KMS-11 (cell line): Measurements from ENCODE around the gene KIF19.

ENCODE experiments used
- H2AFZ ChIP-seq: fragments of 200-600 bp; sonication (generic); 2 replicates; pipeline ENCODE4 v1.6.1; 2016; ENCODE audit warnings: antibody characterized with exemption, mixed run types, low read depth
- H3K27ac ChIP-seq: fragments of 200-600 bp; sonication (generic); 2 replicates; pipeline ENCODE4 v1.6.1; 2016; ENCODE audit warnings: mild to moderate bottlenecking, mixed run types
- H3K27me3 ChIP-seq: fragments of 200-600 bp; sonication (generic); 2 replicates; pipeline ENCODE4 v1.6.1; 2017; ENCODE audit warnings: mild to moderate bottlenecking, low read depth, mixed run types, moderate library complexity; ENCODE audit not compliant: insufficient read depth
- H3K36me3 ChIP-seq: fragments of 200-600 bp; sonication (generic); 2 replicates; pipeline ENCODE4 v1.6.1; 2017; ENCODE audit warnings: mild to moderate bottlenecking, mixed run types; ENCODE audit not compliant: insufficient read depth
- H3K4me1 ChIP-seq: fragments of 200-600 bp; sonication (generic); 2 replicates; pipeline ENCODE4 v1.6.1; 2016; ENCODE audit warnings: mild to moderate bottlenecking, low read depth, mixed run types; ENCODE audit not compliant: poor library complexity, severe bottlenecking
- H3K4me2 ChIP-seq: fragments of 200-600 bp; sonication (generic); 2 replicates; pipeline ENCODE4 v1.7.0; 2016; ENCODE audit warnings: mild to moderate bottlenecking, mixed run types
- H3K4me3 ChIP-seq: fragments of 200-600 bp; sonication (generic); IDR thresholded peaks from 2 replicates; pipeline ENCODE4 v1.6.1; 2017; ENCODE audit warnings: low read depth, low read length, mixed read lengths; ENCODE audit not compliant: insufficient read depth
- H3K79me2 ChIP-seq: fragments of 200-600 bp; sonication (generic); 2 replicates; pipeline ENCODE4 v1.6.1; 2016; ENCODE audit warnings: low read depth, mixed run types; ENCODE audit not compliant: insufficient read depth
- H3K9ac ChIP-seq: fragments of 200-600 bp; sonication (generic); 2 replicates; pipeline ENCODE4 v1.6.1; 2016; ENCODE audit warnings: mild to moderate bottlenecking, mixed run types
- H4K20me1 ChIP-seq: fragments of 200-600 bp; sonication (generic); 2 replicates; pipeline ENCODE4 v1.6.1; 2016; ENCODE audit warnings: mild to moderate bottlenecking, mixed run types; ENCODE audit not compliant: insufficient read depth
- TF ChIP-seq, protein P1 (sequence below): fragments of 200-600 bp; sonication (generic); conservative IDR thresholded peaks from 2 replicates; pipeline ENCODE4 v1.6.1; 2017; ENCODE audit warnings: low read depth, mild to moderate bottlenecking, antibody characterized with exemption, low read length, moderate library complexity, mixed read lengths

The KIF19 gene

DNA sequence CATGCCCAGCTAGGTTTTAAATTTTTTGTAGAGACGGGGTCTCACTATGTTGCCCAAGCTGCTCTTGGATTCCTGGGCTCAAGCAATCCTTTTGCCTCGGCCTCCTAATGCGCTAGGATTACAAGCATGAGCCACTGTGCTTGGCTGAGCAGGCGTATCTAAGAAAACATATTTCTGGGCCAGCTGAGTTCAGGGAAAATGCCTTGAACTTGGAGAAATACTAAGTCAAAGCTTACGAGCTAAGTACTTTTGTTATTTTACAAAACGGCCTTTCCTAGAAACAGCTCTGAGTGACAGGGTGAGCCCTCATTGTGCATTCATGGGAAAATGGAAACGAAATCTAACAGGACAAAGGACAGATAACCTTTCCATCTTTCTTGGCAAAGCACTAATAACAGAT is 27.2 kb upstream of the KIF19 start:
- Histone ChIP-seq H2AFZ (no peak overlapping the region), H3K36me3 (no peaks in the 10 kb centered on the region), H3K4me3 (no peak overlapping the region), H3K4me2 (no peak overlapping the region), H4K20me1 (no peaks in the 10 kb centered on the region), H3K27ac (no peak overlapping the region), H3K4me1 (no peaks in the 10 kb centered on the region), H3K27me3 (peaks cover 34% of the 10 kb centered on the region; the same call in 1 of the 2 replicates), H3K9ac (no peak overlapping the region), H3K79me2 (no peaks in the 10 kb centered on the region)
- TF ChIP-seq, protein P1, sequence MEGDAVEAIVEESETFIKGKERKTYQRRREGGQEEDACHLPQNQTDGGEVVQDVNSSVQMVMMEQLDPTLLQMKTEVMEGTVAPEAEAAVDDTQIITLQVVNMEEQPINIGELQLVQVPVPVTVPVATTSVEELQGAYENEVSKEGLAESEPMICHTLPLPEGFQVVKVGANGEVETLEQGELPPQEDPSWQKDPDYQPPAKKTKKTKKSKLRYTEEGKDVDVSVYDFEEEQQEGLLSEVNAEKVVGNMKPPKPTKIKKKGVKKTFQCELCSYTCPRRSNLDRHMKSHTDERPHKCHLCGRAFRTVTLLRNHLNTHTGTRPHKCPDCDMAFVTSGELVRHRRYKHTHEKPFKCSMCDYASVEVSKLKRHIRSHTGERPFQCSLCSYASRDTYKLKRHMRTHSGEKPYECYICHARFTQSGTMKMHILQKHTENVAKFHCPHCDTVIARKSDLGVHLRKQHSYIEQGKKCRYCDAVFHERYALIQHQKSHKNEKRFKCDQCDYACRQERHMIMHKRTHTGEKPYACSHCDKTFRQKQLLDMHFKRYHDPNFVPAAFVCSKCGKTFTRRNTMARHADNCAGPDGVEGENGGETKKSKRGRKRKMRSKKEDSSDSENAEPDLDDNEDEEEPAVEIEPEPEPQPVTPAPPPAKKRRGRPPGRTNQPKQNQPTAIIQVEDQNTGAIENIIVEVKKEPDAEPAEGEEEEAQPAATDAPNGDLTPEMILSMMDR = no peak

DNA sequence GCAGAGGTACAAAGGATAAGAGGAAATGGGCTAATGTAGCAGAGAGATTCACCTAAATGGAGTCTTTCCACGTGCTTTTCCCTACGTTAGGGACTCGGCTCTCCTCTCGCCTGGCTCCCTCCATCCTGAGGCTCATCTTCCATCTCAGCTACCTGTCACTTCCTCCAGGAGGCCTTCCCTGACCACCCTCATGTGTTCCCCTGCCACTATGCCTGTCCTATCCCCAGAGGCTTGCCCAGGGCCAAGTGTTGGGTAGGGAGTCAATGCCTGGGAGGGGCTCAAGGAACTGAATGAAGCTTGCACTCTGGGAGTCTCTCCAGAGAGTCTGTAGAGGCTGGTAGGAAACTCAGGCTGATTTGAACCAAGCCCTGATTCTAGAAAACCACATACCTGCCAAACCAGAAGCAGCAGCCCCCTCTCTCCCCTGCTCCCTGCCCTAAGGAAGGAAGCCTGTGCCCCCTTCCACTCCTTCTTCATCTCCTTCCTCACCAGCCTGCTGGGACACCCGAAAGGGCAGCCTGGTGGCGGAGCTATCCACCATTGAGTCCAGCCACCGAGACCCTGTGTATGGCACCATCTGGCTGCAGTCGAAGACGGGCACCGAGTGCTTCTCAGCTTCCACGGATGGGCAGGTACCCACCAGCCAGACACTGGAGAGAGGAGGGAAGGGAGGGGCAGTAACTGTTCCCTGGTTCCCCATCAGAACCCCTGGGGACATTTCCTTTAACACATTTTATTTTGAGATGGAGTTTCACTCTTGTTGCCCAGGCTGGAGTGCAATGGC is 26.6 kb upstream of the KIF19 start:
- Histone ChIP-seq H3K9ac (no peak overlapping the region), H4K20me1 (no peaks in the 10 kb centered on the region), H3K4me1 (no peaks in the 10 kb centered on the region), H2AFZ (no peak overlapping the region), H3K27ac (no peak overlapping the region), H3K4me3 (no peak overlapping the region), H3K27me3 (peaks cover 30% of the 10 kb centered on the region; the same call in 1 of the 2 replicates), H3K4me2 (no peak overlapping the region), H3K36me3 (no peaks in the 10 kb centered on the region), H3K79me2 (no peaks in the 10 kb centered on the region)
- TF ChIP-seq, protein P1 = no peak

DNA sequence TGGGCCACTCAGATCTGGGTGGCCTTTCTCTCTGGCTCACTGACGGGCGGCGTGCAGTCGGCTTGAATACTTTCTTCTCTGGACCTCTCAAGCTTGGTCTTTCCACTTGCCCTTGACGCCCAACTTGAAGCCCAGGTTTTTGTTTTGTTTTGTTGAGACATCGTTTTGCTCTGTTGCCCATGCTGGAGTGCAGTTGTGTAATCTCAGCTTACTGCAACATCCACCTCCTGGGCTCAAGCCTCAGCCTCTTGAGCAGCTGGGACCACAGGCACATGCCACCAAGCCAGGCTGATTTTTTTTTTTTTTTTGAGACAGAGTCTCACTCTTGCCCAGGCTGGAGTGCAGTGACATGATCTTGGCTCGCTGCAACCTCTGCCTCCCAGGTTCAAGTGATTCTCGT is 22.7 kb upstream of the KIF19 start:
- Histone ChIP-seq H4K20me1 (no peaks in the 10 kb centered on the region), H3K27me3 (peaks cover 39% of the 10 kb centered on the region), H2AFZ (no peak overlapping the region), H3K4me3 (no peak overlapping the region), H3K79me2 (no peaks in the 10 kb centered on the region), H3K36me3 (no peaks in the 10 kb centered on the region), H3K4me1 (no peaks in the 10 kb centered on the region), H3K9ac (no peak overlapping the region), H3K27ac (no peak overlapping the region), H3K4me2 (no peak overlapping the region)
- TF ChIP-seq, protein P1 = no peak

DNA sequence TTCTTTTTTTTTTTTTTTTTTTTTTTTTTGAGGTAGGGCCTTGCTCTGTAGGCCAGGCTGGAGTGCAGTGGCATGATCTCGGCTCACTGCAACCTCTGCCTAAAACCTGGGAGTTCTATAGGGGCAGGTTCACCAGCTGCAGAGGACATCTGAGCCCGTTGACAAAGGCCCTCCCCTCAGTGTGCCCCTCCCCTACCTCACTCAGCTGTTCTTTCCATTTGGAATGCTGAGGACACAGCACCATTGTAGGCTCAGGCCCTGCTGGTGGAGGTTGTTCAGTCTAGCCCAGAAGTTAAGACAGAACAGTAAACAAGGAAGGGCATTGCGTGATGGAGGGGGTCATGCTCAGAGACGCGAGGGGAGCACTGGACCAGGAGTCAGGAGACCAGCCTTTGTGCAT is 21.8 kb upstream of the KIF19 start:
- H3K4me2 ChIP-seq = no peak overlapping the region
- no peak overlapping the region for H2AFZ ChIP-seq
- H4K20me1 ChIP-seq = no peaks in the 10 kb centered on the region
- H3K4me1 ChIP-seq = no peaks in the 10 kb centered on the region
- no peak overlapping the region for H3K27ac ChIP-seq
- H3K79me2 ChIP-seq = no peaks in the 10 kb centered on the region
- H3K27me3 ChIP-seq = peaks cover 37% of the 10 kb centered on the region
- H3K9ac ChIP-seq = no peak overlapping the region
- TF ChIP-seq, protein P1 = no peak
- H3K4me3 ChIP-seq = no peak overlapping the region
- H3K36me3 ChIP-seq = no peaks in the 10 kb centered on the region
